Hepatocyte (in vitro differentiated cells): Measurements from ENCODE around the gene COQ9.

Experiments used
- EZH2phosphoT487 ChIP-seq: fragments of 200-600 bp; sonication (generic); IDR thresholded peaks from one replicate; pipeline ENCODE4 v1.6.1; 2018; ENCODE audit warnings: antibody characterized with exemption, mild to moderate bottlenecking, low read depth, moderate library complexity; ENCODE audit not compliant: unreplicated experiment, severe bottlenecking
- TF ChIP-seq, protein P1 (sequence below): fragments of 200-600 bp; sonication (generic); IDR thresholded peaks from 2 replicates; pipeline ENCODE4 v1.5.1; 2016; ENCODE audit warnings: antibody characterized with exemption, mild to moderate bottlenecking; ENCODE audit not compliant: poor library complexity

DNA sequence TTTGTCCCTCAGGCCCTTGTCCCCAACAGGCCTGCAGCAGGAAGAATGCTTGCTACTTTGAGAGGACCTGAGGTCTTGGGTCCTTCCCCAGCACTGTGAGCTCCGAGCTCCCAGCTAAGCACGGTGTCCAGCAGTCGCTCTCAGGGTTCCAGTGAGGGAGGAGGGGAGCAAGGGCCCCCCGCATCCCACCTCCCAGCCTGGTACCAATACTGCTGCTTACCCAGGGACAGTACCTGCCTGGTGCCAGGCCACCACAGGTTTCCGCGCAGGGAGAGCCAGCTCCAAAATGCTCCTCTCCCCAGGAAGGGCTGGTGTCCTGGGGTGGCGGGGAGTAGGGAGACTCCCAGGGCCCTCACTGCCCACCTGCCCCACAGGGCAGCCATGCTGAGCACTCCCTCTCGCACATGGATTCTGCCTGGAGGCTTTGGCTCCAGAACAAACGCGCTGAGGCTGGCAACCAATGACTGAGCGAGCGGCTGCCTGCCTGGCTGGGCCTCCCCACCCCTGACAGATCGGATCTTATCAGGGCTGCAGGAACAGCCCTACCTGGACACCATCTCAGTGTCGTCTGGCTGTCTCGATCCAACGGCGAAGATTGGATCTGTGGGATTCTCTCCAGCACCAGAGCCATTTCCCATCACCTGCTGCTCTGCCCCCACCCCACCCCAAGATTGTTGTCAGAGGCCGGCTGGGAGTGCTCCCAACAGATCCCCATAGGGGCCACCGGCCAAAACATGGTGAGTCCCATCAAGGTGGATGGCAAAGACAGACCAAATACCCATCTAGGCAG is 36.6 kb downstream of the COQ9 start:
- TF ChIP-seq, protein P1, sequence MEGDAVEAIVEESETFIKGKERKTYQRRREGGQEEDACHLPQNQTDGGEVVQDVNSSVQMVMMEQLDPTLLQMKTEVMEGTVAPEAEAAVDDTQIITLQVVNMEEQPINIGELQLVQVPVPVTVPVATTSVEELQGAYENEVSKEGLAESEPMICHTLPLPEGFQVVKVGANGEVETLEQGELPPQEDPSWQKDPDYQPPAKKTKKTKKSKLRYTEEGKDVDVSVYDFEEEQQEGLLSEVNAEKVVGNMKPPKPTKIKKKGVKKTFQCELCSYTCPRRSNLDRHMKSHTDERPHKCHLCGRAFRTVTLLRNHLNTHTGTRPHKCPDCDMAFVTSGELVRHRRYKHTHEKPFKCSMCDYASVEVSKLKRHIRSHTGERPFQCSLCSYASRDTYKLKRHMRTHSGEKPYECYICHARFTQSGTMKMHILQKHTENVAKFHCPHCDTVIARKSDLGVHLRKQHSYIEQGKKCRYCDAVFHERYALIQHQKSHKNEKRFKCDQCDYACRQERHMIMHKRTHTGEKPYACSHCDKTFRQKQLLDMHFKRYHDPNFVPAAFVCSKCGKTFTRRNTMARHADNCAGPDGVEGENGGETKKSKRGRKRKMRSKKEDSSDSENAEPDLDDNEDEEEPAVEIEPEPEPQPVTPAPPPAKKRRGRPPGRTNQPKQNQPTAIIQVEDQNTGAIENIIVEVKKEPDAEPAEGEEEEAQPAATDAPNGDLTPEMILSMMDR: no peak
- no peak for TF ChIP-seq EZH2phosphoT487
